HG03575 (cell line): Measurements from ENCODE around the gene TM4SF5.

ENCODE experiments used
- ATAC-seq: cut with Tn5 transposase; IDR thresholded peaks from one replicate; pipeline ENCODE4 v1.9.1; 2021; ENCODE audit not compliant: unreplicated experiment, insufficient number of reproducible peaks, low FRiP score; ENCODE audit errors: extremely low read depth

Gene TM4SF5

GRCh38 chr17:4771519-4772234 is at the start of gene TM4SF5:
Gene TM4SF5 (plus strand): TSS chr17:4771886. CDS start chr17:4771923, 37 bp downstream.
- no peak for ATAC-seq

- ATAC-seq: no peak
These were observed 48.9 kb upstream of the TM4SF5 start for GRCh38 chr17:4722678-4723240.

GRCh38 chr17:4724650-4725049 is 47.0 kb upstream of the TM4SF5 start:
- no peak for ATAC-seq

GRCh38 chr17:4725646-4726310 is 45.9 kb upstream of the TM4SF5 start:
- ATAC-seq: no peak

- no peak for ATAC-seq
These were observed 43.6 kb upstream of the TM4SF5 start for GRCh38 chr17:4728124-4728523.

- no peak for ATAC-seq
These were observed 38.6 kb upstream of the TM4SF5 start for GRCh38 chr17:4733073-4733531.

- no peak for ATAC-seq
These were observed 36.7 kb upstream of the TM4SF5 start for GRCh38 chr17:4734857-4735475.

- no peak for ATAC-seq
These were observed 35.6 kb upstream of the TM4SF5 start for GRCh38 chr17:4735876-4736651.

- no peak for ATAC-seq
These were observed 33.3 kb upstream of the TM4SF5 start for GRCh38 chr17:4738136-4739121.

GRCh38 chr17:4739122-4740024 is 32.3 kb upstream of the TM4SF5 start, which contains the start of the genes CXCL16 and ZMYND15:
Gene CXCL16 (minus strand): TSS chr17:4739928. CDS start chr17:4739339, 589 bp downstream.
Gene ZMYND15 (plus strand): TSS chr17:4739833. CDS start chr17:4740549, 716 bp downstream.
- ATAC-seq: no peak

GRCh38 chr17:4740025-4740351 is 31.7 kb upstream of the TM4SF5 start:
- no peak for ATAC-seq

GRCh38 chr17:4740584-4740983 is 31.1 kb upstream of the TM4SF5 start:
- no peak for ATAC-seq

GRCh38 chr17:4741544-4741943 is 30.1 kb upstream of the TM4SF5 start:
- no peak for ATAC-seq

GRCh38 chr17:4742133-4742532 is 29.6 kb upstream of the TM4SF5 start:
- ATAC-seq: no peak

GRCh38 chr17:4742629-4743028 is 29.1 kb upstream of the TM4SF5 start:
- no peak for ATAC-seq

GRCh38 chr17:4743216-4743615 is 28.5 kb upstream of the TM4SF5 start:
- ATAC-seq: no peak

GRCh38 chr17:4743898-4744297 is 27.8 kb upstream of the TM4SF5 start:
- no peak for ATAC-seq
